NCI-H69 (cell line): ENCODE measurements around the gene MBNL2.
A peak's percentile ranks its signal among the peaks of the same experiment; 100 is the strongest.

Experiments used
- DNase-seq: peaks from one replicate; lab custom pipeline; 2025; lab: John Stamatoyannopoulos, UW

Gene MBNL2

DNA sequence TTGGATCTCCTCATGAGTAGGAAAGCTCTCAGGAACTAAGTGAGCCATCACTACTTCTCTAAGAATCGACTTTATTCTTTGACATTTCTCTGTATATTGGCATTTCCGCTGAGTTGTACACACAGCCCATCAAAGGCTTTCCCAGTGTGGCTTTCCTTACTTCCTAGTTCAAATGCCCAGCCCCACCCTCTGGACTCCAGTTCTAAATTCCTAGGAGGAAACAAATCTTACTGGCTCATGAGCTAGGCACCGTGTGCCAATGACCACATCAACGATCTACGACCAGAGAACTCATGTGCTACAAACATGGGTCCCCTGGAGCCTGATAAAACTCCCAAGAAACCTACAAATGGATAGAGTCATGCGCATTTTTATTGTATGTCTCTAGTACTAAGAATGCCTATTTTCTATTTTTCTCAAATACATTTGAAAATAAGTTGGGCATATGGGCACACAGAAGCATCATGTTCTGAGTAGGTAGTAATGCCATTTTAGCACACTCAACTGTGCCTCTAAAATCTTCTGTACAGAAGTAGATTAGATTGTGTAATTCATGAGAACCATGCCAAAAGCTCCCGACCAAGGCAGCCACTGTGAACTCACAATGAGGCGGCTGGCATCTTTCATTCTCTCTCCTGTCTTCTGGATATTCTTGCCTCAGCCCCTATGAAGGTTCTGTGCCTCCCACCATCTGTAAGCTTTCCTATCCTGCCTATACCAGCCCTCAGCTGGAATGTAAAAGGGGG is 201.3 kb downstream of the MBNL2 start:
- DNase-seq: no peak

DNA sequence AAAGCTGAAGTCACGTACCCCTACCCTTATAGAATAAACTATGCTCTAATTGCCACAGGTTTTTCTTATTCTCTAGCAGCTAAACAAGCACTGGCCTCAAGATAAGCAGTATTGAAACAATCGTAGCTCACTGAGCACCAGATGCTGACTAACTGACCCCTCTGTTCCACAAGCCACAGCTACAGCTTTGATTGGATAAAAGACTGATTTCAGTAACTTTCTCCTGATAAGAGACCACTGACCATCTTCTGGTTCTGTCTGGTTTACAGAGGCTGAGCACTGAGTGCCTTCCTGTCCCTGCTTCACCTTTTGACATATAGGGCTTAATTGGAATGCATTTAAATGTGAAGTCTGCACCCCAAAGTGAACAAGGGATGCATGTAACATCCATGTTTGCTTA is 203.5 kb downstream of the MBNL2 start:
- no peak for DNase-seq

DNA sequence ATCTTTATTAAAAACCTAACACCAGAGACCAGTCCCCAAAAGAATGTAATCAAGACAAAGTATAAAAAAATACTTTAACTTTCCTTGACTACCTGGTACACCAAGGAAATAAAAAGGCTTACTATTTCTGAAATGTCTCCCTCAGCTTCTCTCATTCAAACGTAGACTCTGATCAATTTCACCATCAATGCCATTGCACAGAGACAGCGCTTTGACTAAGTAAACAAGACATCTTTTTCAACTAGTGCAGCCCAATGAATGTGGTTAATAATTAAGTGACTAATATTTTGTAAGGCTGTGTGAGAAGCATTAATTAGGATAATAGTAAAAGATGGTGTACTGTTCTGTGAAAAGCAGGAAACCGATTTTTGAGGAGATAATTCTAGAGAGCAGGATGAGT is 204.6 kb downstream of the MBNL2 start:
- no peak for DNase-seq

DNA sequence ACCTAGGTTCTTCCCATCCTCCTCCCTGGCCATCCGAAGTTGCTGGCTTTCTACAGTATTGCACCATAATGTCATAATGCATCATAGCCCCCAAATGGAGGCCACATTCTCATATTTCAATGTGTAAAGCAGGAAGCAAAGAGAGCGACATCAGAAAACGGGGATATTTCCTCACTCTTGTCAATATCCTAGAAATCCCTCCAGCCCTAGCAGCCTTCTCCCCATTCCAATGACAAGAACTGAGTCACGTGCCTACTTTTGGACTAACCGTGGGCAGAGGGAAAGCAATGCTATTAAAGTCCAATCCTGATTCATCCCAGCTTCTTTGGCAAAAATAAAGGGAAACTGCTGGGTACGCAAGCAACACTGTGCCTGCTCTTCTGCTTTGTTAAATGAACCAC is 207.5 kb downstream of the MBNL2 start:
- DNase-seq: peak; percentile 85

DNA sequence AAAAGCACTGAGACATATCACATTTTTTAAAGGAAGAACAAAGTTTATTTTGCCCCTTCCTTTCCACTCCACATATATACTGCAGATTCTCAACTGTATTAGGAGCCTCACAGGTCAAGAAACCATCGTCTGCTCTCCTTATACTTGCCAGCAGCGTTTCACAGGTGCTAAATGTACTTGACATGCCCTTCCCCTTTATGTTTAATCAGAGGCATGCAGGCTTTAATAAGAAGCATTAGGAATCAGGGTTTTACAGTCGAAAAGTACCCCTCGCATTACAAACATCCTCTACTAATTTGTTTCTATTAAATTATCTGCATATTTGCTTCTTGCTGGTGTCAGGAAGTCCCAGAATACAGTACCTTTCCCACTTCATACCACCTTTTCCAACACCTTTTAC is 208.2 kb downstream of the MBNL2 start:
- peak; percentile 56 for DNase-seq

DNA sequence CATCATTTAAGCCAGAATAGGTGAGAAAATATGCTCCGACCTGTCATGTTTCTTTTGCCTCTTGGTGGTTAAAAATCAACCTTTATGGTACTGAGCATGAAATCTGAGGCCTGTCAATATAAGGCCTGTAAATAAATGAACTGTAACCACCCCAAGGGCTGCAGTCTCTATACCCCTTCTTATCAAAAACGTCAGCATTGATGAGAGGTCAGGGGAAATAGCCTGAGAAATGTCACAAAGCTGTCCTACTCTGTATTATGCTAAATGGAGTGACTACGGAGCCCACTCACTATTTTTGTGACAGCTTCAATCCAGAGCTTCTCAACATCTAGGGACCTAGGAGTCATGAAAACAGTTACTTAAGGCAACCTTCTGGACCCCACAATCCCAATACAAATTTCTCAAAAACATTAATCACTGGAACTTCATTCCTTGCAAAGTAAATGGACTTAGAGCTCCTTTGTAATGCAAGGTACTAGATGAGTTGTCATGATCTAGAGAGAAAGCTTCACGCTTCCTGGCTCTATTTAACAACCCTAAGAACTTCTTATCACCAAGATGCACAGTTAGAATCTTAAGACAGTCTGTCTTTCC is 209.1 kb downstream of the MBNL2 start:
- no peak for DNase-seq

DNA sequence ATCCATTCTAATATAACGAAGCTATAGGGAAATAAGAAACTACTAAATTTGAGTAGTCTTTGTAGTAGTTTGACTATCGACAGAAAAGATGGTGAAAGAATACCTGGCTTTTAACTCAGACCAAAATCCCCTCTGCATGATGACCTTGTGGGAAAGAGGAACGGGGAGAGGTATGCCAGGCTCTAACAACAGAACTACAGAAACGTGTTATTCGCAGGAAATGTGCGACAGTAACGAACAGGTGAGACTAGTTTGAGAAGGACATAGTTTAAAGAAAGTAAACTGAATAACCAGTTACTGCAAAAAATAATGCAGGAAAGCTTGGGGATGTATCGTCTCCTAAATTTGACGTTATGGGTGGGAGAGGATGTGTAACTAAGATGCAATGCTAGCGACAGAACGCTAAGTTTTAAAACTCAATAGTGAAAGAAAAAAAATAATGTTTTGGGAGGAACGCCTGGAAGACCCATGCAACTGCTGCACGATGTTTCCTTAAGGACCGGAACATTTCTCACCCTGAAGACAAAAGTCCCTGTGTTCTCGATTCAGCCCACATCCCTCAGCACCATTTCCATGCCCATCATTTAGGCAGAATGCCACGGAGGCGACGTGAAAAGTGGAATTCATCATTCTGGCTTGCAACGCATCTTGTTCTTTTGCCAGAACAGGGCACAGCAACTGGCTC is 210.2 kb downstream of the MBNL2 start:
- DNase-seq: peak; percentile 53

DNA sequence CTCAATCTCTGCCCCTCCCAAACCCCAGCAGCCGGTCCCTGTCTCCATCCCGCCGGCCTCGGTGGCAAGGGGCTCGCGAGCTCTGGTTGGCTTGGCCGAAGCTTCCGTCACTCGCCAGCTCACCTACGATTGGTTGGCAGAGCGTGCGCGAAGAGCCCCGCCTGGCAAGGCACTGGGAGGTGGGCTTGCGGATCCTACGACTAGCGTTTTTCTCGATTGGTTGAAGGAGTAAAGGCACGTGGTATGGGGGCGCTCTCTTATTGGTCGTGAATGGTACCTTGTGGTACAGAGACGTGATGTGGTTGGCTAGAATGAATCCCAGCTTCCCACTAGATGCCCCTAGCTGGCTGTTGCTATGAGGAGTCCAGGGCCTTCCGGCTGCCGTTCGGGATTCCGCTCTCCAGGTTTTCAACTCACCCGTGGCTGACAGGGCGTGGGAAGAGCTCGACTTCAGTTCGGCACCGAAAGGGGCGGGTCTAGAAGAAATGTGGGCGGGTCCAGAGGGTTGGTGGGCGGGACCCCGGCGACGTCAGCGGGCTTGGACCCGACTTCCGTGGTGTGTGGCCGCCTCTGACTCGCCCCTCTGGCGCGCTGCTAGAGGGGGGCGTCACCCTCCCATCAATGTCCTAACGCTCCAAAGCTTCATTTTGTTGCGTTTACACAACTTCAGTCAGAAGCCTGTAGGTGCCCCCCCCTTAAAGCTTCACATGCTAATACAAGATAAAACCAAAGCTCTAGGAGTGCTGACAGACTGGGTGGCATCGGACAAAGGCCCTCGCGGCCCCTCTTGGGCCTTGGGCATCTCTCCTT is 211.0 kb downstream of the MBNL2 start:
- peak; percentile 100 for DNase-seq

DNA sequence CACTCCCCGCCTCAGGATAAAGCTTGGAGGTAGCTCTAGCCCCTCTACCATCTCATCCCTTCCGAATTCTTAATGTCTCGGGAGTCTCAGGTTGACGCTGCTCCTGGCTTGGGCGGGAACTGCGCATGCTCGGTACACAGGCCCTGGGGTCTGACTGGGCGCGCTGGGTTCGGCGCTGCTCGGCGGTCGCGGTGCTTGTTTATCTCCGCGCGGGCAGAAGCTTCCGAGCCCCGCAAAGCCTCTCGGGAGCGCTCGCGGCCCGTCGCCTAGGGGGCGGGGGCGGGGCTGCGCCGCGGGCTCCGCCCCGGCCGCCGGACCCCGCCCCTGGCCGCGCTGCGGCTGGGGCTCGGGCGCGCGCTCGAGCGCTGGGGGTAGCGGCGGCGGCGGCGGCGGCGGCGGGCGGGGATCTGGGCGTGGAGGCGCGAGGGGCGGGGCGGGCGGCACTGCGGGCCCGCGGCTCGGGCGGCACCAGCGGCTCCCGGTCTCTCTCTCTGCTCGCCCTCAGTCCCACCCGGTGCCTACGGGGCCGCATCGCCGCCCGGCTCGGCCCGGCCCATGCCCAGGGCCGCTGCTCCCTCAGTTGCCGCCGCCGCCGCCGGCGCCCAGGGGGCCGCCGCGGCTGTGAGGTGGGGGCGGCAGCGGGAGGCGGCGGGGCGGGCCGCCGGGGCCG is 211.7 kb downstream of the MBNL2 start, which contains the start of gene RAP2A:
TSS of gene RAP2A (plus strand) at position 443 of the 670 bp plus-strand sequence. CDS start 302 bp downstream, outside the sequence.
- peak; percentile 97 for DNase-seq

DNA sequence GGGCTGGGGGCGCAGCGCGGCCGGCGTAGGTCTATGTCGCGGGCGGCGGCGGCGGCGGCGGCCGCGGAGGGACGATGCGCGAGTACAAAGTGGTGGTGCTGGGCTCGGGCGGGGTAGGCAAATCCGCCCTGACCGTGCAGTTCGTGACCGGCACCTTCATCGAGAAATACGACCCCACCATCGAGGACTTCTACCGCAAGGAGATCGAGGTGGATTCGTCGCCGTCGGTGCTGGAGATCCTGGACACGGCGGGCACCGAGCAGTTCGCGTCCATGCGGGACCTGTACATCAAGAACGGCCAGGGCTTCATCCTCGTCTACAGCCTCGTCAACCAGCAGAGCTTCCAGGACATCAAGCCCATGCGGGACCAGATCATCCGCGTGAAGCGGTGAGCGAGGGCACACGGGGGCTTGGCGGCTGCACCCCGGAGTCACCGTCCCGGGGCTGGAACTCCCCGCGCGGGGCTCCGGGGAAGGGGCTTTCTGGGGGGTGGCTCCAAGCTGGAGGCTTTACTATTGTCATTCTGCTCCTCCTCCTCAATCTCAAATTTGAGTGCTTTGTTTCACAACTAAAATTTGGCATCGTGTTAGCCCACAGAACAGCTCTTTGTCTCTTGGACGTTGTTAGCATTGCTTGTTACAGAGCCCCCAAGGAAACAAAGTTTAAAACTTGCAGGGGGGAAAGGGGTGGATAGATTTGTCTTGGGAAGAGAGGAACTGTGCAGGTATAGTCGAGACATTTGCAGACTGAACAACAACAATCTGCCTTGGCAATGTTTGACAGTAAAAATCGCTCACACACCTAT is 212.5 kb downstream of the MBNL2 start:
- DNase-seq: peak; percentile 82

DNA sequence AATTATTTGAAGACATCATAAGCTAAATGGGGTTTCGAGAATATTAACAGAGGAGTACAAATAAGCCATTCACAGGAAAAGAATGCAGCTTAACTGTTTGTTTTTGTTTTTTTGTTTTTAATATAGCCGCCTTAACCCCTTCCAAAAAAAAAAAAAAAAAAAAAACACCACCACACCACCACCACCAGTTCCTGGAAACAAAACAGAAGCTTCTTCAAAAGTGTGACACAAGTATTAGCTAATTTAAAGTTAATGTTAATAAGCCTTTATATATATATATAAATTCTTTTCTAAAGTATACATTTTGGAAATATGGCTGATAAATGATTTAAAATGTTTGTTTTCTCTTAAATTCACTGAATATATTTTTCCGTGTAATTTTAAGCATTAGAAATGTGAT is 213.2 kb downstream of the MBNL2 start:
- no peak for DNase-seq

DNA sequence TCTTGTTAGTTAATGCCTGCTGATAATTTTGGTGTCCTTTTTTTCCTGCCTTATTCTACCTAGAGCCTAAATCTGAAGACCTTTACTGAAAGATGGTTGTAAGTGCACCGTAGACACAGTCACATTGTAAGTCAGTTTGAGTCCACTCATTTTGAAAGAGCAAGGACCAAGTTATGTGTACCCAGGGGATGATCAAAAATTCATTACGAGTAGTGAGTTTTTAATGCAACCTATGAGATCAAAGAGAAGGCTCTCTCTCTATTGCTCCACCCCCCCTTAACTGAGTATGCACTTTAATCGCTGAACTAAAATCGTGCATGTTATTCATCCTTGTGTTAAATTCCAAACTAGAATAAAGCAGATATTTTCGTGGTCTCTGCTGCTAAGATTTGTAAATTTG is 213.7 kb downstream of the MBNL2 start:
- DNase-seq: peak; percentile 50

DNA sequence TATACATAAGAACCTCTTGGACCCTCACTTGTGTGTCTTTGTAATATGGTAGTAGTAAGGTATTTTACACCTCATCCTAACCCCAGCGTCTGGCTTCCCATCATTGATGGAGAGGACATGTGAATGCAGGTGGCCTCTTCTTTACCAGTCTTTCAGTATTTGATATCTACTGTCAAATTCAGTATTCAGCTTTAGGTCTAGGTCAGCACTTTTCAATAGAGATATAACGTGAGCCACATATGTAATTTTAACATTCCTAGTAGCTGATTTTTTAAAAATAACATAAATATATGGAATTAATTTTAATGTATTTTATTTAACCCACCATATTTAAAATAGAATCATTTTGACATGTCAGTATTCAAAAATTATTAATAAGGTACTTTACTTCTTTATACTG is 214.7 kb downstream of the MBNL2 start:
- no peak for DNase-seq

DNA sequence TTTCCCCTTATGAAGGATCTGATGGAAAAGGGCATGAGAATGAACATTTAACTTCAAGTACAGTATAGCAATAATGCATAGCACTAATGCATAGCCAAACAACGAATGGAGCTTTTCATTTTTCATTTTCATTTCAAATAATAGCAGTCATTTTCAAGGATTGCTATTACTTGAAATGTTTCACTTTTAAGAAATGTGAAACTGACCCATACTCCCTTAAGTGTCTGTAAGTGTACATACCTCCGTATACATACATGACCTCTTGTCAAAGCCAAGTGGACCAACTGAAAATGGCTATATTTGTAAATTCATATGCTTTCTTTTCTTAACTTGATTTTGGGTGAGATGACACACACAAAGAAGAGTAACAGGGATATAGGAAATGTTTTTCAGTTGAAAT is 215.6 kb downstream of the MBNL2 start:
- DNase-seq: no peak

DNA sequence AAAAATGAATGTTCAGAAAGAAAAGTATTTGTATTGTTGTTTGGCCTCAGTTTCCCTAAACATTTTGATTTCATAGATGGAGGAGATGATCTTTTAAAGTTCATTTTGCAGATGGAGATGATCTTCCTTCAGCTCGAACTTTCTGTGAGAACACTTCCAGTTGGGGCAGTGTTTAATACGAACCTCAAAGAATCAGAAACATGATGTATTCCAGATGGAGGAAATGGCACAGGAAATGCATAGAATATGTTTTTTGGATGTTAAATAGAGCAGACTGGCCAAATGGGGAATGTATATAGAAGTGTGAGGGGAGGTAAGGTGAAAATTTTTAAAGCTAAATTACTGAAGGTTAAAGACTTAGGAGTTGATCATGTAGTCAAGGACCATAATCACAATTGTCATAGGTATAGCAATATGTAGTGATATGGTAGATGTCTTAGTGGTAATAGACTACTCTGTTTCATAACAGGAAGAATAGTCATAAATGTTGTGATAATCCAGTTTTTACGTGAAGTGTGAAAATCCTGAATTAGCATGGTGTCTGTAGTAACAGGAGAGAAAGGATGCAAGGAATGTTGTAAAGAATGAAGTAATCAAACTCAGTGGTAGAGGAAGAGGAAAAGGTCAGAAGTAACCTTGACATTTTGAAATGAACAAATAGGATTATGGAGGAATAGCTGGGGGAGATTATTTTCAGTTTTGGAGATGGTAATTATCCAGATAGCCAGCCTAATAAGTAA is 216.9 kb downstream of the MBNL2 start:
- DNase-seq: no peak

DNA sequence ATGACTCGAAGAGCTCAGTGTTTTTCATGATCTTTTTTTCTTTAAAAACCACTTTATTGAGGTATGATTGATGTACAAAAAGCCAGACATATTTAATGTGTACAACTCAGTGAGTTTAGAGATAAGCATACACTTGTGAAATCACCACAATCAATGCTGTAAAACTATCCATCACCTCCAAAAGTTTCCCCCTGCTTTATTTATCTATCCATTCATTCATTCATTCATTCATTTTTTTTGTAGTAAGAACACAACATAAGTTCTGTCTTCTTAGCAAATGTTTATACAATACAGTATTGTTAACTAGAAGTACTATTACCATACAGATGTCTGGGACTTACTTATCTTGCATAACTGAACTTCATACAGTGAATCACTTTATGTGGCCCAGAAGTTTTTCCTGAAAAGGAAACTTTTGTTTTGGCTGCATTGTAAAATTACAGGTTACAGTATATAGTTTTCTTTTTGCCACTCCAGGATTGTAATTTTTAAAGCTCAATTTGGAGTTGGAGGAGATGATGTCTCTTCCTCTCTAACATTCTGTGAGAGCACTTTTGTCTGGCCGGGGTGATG is 218.6 kb downstream of the MBNL2 start:
- no peak for DNase-seq

DNA sequence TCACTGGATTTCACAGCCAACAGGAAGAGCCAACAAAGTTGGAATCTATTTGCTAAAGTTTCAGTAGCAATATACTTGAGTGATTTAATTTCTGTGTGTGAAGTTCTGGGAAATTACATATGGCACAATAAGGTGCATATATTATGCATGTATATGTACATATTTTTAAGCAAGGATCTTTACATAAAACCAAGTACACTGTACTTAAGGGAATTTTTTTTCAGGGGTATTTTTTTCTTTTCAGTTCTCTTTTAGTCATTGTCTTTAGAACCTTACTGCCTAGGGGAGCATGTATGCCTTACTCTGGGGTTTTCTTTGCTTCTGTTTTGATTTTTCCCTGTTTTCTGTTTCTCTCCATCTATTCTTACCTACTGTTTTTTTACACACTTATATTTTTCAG is 219.2 kb downstream of the MBNL2 start:
- no peak for DNase-seq
